Fibroblast of mammary gland (primary cell): ENCODE results near the gene APOF.

Source experiments
- DNase-seq: peaks from one replicate; pipeline ENCODE4 v3.0.0-alpha.2; 2010; ENCODE audit warnings: low read depth
- H3K4me3 ChIP-seq: 2 replicates; pipeline ENCODE4 v1.5.1; 2011; ENCODE audit warnings: low read depth, mild to moderate bottlenecking, low read length, moderate library complexity; ENCODE audit not compliant: control insufficient read depth
- CTCF ChIP-seq: conservative IDR thresholded peaks from 2 replicates; pipeline ENCODE4 v1.5.1; 2011; ENCODE audit warnings: low read depth, low read length, inconsistent platforms; ENCODE audit not compliant: control insufficient read depth, insufficient read depth

APOF gene

GRCh38 chr12:56315622-56316473, 46.8 kb downstream of the APOF start, which contains the start of gene CNPY2:
Gene CNPY2 (minus strand): TSS chr12:56315988. CDS start chr12:56315217, 771 bp downstream.
- DNase-seq, result peak; percentile 96
- no peak for TF ChIP-seq CTCF
- peak within 1 kb of the TSS; percentile 94 for H3K4me3 ChIP-seq

- peak overlapping the region; percentile 94 for H3K4me3 ChIP-seq
- no peak for DNase-seq
- TF ChIP-seq CTCF, result no peak
These were observed 47.4 kb downstream of the APOF start for GRCh38 chr12:56315249-56315621.

GRCh38 chr12:56311003-56311402, 51.7 kb downstream of the APOF start:
- H3K4me3 ChIP-seq, result no peak overlapping the region
- no peak for DNase-seq
- TF ChIP-seq CTCF, result no peak
